IMR-90 (cell line): ENCODE data around the gene MID1. TPM values are rescaled to one million over a fixed set of nuclear protein-coding genes. Genes with fewer than 3 reads are reported as not detected.
A peak's percentile ranks its signal among the peaks of the same experiment; 100 is the strongest.

Experiments used
- ATAC-seq: fragments of 200-7000 bp; cut with Tn5 transposase; 2 replicates; pipeline ENCODE4 v1.9.1; 2020; ENCODE audit warnings: low read depth, mild to moderate bottlenecking, moderate library complexity
- BruUV-seq: library from RNA; stranded (reverse); fragments of 400-500 nt; replicated peaks from 2 replicates; lab custom pipeline; 2021; lab: Mats Ljungman, UMichigan
- CTCF ChIA-PET: fragments of 300-600 bp; formaldehyde crosslinking; extraction: SDS; loops from one replicate; lab custom pipeline; 2021; ENCODE audit warnings: antibody characterized with exemption; lab: Yijun Ruan, JAX
- POLR2A ChIA-PET: fragments of 300-600 bp; sonication (Branson Sonifier 250); formaldehyde crosslinking; loops from one replicate; lab custom pipeline; 2022; ENCODE audit warnings: antibody characterized with exemption; ENCODE audit not compliant: unreplicated experiment; lab: Charles Lee
- DNase-seq: peaks from one replicate; pipeline ENCODE4 v3.0.0; 2013
- H2AFZ ChIP-seq: replicated peaks from 2 replicates; pipeline ENCODE3; 2013; ENCODE audit warnings: low read length, mild to moderate bottlenecking; ENCODE audit not compliant: poor library complexity
- H2AK5ac ChIP-seq: 2 replicates; pipeline ENCODE4 v1.6.1; 2013; ENCODE audit warnings: low read depth, low read length, inconsistent platforms
- H2AK9ac ChIP-seq: replicated peaks from 2 replicates; pipeline ENCODE3; 2013; ENCODE audit warnings: mild to moderate bottlenecking, low read depth, low read length, moderate library complexity; ENCODE audit not compliant: poor library complexity
- H2BK120ac ChIP-seq: 2 replicates; pipeline ENCODE4 v1.6.1; 2013; ENCODE audit warnings: low read depth, low read length, inconsistent platforms
- H2BK15ac ChIP-seq: 3 replicates; pipeline ENCODE4 v1.6.1; 2013; ENCODE audit warnings: low read depth, low read length, inconsistent platforms
- H2BK20ac ChIP-seq: 2 replicates; pipeline ENCODE4 v1.6.1; 2013; ENCODE audit warnings: low read depth, mild to moderate bottlenecking, inconsistent platforms, low read length, moderate library complexity
- H2BK5ac ChIP-seq: 2 replicates; pipeline ENCODE4 v1.6.1; 2013; ENCODE audit warnings: mild to moderate bottlenecking, low read depth, low read length, inconsistent platforms; ENCODE audit not compliant: poor library complexity, severe bottlenecking
- H3K14ac ChIP-seq: replicated peaks from 2 replicates; pipeline ENCODE4 v1.6.1; 2013; ENCODE audit warnings: low read depth, low read length, inconsistent platforms
- H3K18ac ChIP-seq: 2 replicates; pipeline ENCODE4 v1.6.1; 2013; ENCODE audit warnings: low read depth, low read length, control low read depth
- H3K23ac ChIP-seq: 2 replicates; pipeline ENCODE4 v1.6.1; 2013; ENCODE audit warnings: low read depth, low read length, inconsistent platforms
- H3K27ac ChIP-seq: 2 replicates; pipeline ENCODE4 v1.5.1; 2013; ENCODE audit warnings: mild to moderate bottlenecking, control low read depth, low read length; ENCODE audit not compliant: insufficient read depth
- H3K27me3 ChIP-seq: 2 replicates; pipeline ENCODE4 v1.6.1; 2013; ENCODE audit warnings: low read length; ENCODE audit not compliant: control insufficient read depth, insufficient read depth
- H3K36me3 ChIP-seq: 2 replicates; pipeline ENCODE4 v1.6.1; 2013; ENCODE audit warnings: low read length, mixed read lengths; ENCODE audit not compliant: control insufficient read depth, insufficient read depth
- H3K4ac ChIP-seq: 2 replicates; pipeline ENCODE4 v1.6.1; 2013; ENCODE audit warnings: low read depth, low read length, inconsistent platforms
- H3K4me1 ChIP-seq: 2 replicates; pipeline ENCODE4 v1.6.1; 2013; ENCODE audit warnings: low read length, mixed read lengths; ENCODE audit not compliant: control insufficient read depth, insufficient read depth
- H3K4me2 ChIP-seq: 2 replicates; pipeline ENCODE4 v1.6.1; 2013; ENCODE audit warnings: low read depth, mild to moderate bottlenecking, control low read depth, low read length, moderate library complexity
- H3K4me3 ChIP-seq: 2 replicates; pipeline ENCODE4 v1.5.1; 2013; ENCODE audit warnings: low read depth, mild to moderate bottlenecking, control low read depth, low read length, moderate library complexity; ENCODE audit not compliant: insufficient read depth
- H3K56ac ChIP-seq: 2 replicates; pipeline ENCODE4 v1.6.1; 2013; ENCODE audit warnings: low read length, inconsistent platforms; ENCODE audit not compliant: insufficient read depth; ENCODE audit errors: extremely low read depth
- H3K79me1 ChIP-seq, 2 experiments: 2 replicates each; pipeline ENCODE4 v1.6.1; 2013; ENCODE audit warnings: low read length in 2 of 2, inconsistent platforms in 1 of 2, low read depth in 1 of 2
- H3K9ac ChIP-seq: 2 replicates; pipeline ENCODE4 v1.6.1; 2013; ENCODE audit warnings: low read depth, low read length, control low read depth
- H3K9me1 ChIP-seq: 2 replicates; pipeline ENCODE4 v1.6.1; 2013; ENCODE audit warnings: low read length, inconsistent platforms; ENCODE audit not compliant: insufficient read depth
- H3K9me3 ChIP-seq: 2 replicates; pipeline ENCODE4 v1.6.1; 2013; ENCODE audit warnings: low read length; ENCODE audit not compliant: control insufficient read depth, insufficient read depth
- H4K20me1 ChIP-seq: 2 replicates; pipeline ENCODE4 v1.6.1; 2013; ENCODE audit warnings: low read length, inconsistent platforms; ENCODE audit not compliant: insufficient read depth
- H4K5ac ChIP-seq: 2 replicates; pipeline ENCODE4 v1.6.1; 2013; ENCODE audit warnings: mild to moderate bottlenecking, low read depth, low read length, control low read depth
- H4K8ac ChIP-seq, 2 experiments: 2 replicates each; pipeline ENCODE4 v1.6.1; 2013; ENCODE audit warnings: low read depth in 2 of 2, low read length in 2 of 2, control low read depth in 1 of 2, inconsistent platforms in 1 of 2
- H4K91ac ChIP-seq: 2 replicates; pipeline ENCODE4 v1.6.1; 2013; ENCODE audit warnings: low read depth, low read length, inconsistent platforms; ENCODE audit not compliant: insufficient read depth
- BHLHE40 ChIP-seq: fragments of 150-350 bp; IDR thresholded peaks from 2 replicates; pipeline ENCODE4 v1.6.1; 2016; ENCODE audit warnings: mild to moderate bottlenecking, low read depth, low read length
- CEBPB ChIP-seq: IDR thresholded peaks from 2 replicates; pipeline ENCODE4 v1.6.1; 2012; ENCODE audit warnings: low read depth, low read length, improper control_type of control experiment
- CHD1 ChIP-seq: IDR thresholded peaks from 2 replicates; pipeline ENCODE4 v1.6.1; 2012; ENCODE audit warnings: low read depth, low read length, improper control_type of control experiment
- ELK1 ChIP-seq: fragments of 150-350 bp; IDR thresholded peaks from 2 replicates; pipeline ENCODE4 v1.6.1; 2016; ENCODE audit warnings: low read depth, mild to moderate bottlenecking, low read length, moderate library complexity, borderline replicate concordance
- MAFK ChIP-seq: IDR thresholded peaks from 2 replicates; pipeline ENCODE4 v1.6.1; 2012; ENCODE audit warnings: low read depth, low read length, improper control_type of control experiment
- MAZ ChIP-seq: IDR thresholded peaks from 2 replicates; pipeline ENCODE4 v1.6.1; 2012; ENCODE audit warnings: low read depth, mild to moderate bottlenecking, low read length, improper control_type of control experiment, moderate library complexity, borderline replicate concordance
- MXI1 ChIP-seq: IDR thresholded peaks from 2 replicates; pipeline ENCODE4 v1.6.1; 2012; ENCODE audit warnings: low read depth, mild to moderate bottlenecking, low read length, moderate library complexity, borderline replicate concordance
- RFX5 ChIP-seq: IDR thresholded peaks from 2 replicates; pipeline ENCODE4 v1.8.0; 2012; ENCODE audit warnings: low read depth, mild to moderate bottlenecking, low read length, moderate library complexity
- SMC3 ChIP-seq: fragments of 150-350 bp; IDR thresholded peaks from 2 replicates; pipeline ENCODE4 v1.6.1; 2016; ENCODE audit warnings: low read depth, mild to moderate bottlenecking, antibody characterized with exemption, low read length, moderate library complexity
- WGBS, 2 experiments: methylation state at CpG; one replicate each; pipeline versions ENCODE4 v1.1.5 to v1.1.7; 2013; ENCODE audit warnings: missing lambda C conversion rate in 2 of 2; ENCODE audit not compliant: insufficient read length in 1 of 2; ENCODE audit errors: extremely low coverage in 2 of 2; 5-methylcytosine and 5-hydroxymethylcytosine counted together
- dilution Hi-C: fragments of 300-500 bp; cut with HindIII; formaldehyde crosslinking; loops from one replicate; pipeline ENCODE4 v1.14.3; 2018; ENCODE audit warnings: low sequenced_read_pairs; ENCODE audit not compliant: unreplicated experiment
- in situ Hi-C: fragments of 300-500 bp; cut with MboI; formaldehyde crosslinking; loops from 3 replicates; pipeline ENCODE4 v1.14.3; 2019; ENCODE audit warnings: low sequenced_read_pairs, inconsistent platforms, mixed read lengths
- intact Hi-C: fragments of 100-400 bp; cut with micrococcal nuclease; formaldehyde crosslinking; loops from 2 replicates; pipeline ENCODE4 v1.10.0; 2022
- polyA plus RNA-seq, 3 experiments: library from polyadenylated mRNA; depleted of rRNA; stranded (reverse); fragments of >200 nt; gene quantifications; 2 replicates each; pipeline ENCODE4 v1.2.3, GENCODE V29; 2012; ENCODE audit warnings: low replicate concordance in 1 of 3
- total RNA-seq: library from RNA; depleted of rRNA; stranded (reverse); fragments of >200 nt; gene quantifications from 2 replicates; pipeline ENCODE4 v1.2.3, GENCODE V29; 2012
- TF ChIP-seq, protein P1 (sequence below): fragments of 150-350 bp; IDR thresholded peaks from 2 replicates; pipeline ENCODE4 v1.6.1; 2017; ENCODE audit warnings: mild to moderate bottlenecking, antibody characterized with exemption, low read length, low read depth
- TF ChIP-seq, protein P2 (sequence below): conservative IDR thresholded peaks from 2 replicates; pipeline ENCODE4 v1.5.1; 2012; ENCODE audit warnings: mild to moderate bottlenecking, low read depth, low read length, improper control_type of control experiment

Gene MID1
- total and polyA plus RNA-seq, 2 of the 4 experiments (the other 2 are of a cell fraction), result 37.2 to 106 TPM

DNA sequence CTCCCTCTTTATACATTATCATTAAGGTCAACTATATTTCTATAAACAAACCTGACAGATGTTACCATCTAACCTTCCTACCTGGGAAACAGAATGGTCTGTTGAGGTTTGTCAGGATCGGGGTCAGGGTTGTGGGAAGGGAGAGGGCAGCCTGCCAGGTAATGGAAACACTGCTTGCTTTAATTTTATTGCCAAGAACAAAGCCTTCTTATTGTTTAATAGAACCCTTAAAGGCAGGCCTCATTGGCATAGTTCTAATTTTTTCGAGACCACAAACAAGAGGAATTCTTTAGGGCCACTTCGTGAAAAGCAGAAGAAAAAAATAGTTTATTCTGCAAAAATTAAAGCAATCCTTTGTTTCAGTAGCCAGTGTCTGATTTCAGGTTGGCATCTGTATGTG is 113.2 kb downstream of the MID1 start:
- no peak overlapping the region for H3K14ac ChIP-seq
- no peak overlapping the region for H3K9ac ChIP-seq
- intact Hi-C loops (no loop called here), dilution Hi-C loops (no loop called here), in situ Hi-C loops (no loop called here)
- no peaks in the 10 kb centered on the region for H4K20me1 ChIP-seq
- H3K36me3 ChIP-seq, result no peaks in the 10 kb centered on the region
- no peak overlapping the region for H4K91ac ChIP-seq
- H2BK120ac ChIP-seq, result no peak overlapping the region
- no peak overlapping the region for H3K4me3 ChIP-seq
- no peak overlapping the region for H2AFZ ChIP-seq
- H3K56ac ChIP-seq, result no peak overlapping the region
- H2BK20ac ChIP-seq, result no peak overlapping the region
- ATAC-seq (no peak), DNase-seq (peak; percentile 16)
- no peak overlapping the region for H3K23ac ChIP-seq
- no peak overlapping the region for H4K8ac ChIP-seq
- no TSS peak for BruUV-seq
- no peak overlapping the region for H2BK5ac ChIP-seq
- no peak overlapping the region for H2AK5ac ChIP-seq
- no peak overlapping the region; the same call in 1 of the 2 replicates for H3K27ac ChIP-seq
- H2BK15ac ChIP-seq, result no peak overlapping the region
- ChIA-PET POLR2A (no interaction called here), CTCF (no interaction called here)
- peaks cover 1% of the 10 kb centered on the region; the same call in 1 of the 2 replicates for H3K4me1 ChIP-seq
- no peaks in the 10 kb centered on the region for H3K9me3 ChIP-seq
- TF ChIP-seq SMC3 (no peak), ELK1 (no peak), CEBPB (no peak), MXI1 (no peak), CHD1 (no peak), MAFK (no peak), BHLHE40 (no peak), MAZ (no peak), RFX5 (no peak)
- TF ChIP-seq, protein P1, sequence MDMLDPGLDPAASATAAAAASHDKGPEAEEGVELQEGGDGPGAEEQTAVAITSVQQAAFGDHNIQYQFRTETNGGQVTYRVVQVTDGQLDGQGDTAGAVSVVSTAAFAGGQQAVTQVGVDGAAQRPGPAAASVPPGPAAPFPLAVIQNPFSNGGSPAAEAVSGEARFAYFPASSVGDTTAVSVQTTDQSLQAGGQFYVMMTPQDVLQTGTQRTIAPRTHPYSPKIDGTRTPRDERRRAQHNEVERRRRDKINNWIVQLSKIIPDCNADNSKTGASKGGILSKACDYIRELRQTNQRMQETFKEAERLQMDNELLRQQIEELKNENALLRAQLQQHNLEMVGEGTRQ, result no peak
- TF ChIP-seq, protein P2, sequence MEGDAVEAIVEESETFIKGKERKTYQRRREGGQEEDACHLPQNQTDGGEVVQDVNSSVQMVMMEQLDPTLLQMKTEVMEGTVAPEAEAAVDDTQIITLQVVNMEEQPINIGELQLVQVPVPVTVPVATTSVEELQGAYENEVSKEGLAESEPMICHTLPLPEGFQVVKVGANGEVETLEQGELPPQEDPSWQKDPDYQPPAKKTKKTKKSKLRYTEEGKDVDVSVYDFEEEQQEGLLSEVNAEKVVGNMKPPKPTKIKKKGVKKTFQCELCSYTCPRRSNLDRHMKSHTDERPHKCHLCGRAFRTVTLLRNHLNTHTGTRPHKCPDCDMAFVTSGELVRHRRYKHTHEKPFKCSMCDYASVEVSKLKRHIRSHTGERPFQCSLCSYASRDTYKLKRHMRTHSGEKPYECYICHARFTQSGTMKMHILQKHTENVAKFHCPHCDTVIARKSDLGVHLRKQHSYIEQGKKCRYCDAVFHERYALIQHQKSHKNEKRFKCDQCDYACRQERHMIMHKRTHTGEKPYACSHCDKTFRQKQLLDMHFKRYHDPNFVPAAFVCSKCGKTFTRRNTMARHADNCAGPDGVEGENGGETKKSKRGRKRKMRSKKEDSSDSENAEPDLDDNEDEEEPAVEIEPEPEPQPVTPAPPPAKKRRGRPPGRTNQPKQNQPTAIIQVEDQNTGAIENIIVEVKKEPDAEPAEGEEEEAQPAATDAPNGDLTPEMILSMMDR, result no peak
- peaks cover 5 to 9% of the 10 kb centered on the region in 2 experiments; a peak in 3 of 4 replicates for H3K79me1 ChIP-seq
- no peak overlapping the region for H3K4ac ChIP-seq
- no peak overlapping the region for H4K5ac ChIP-seq
- no CpG with 5 or more reads among the region's 3 CpGs for WGBS, 2 experiments
- H3K18ac ChIP-seq, result no peak overlapping the region
- no peaks in the 10 kb centered on the region; the same call in 1 of the 2 replicates for H3K9me1 ChIP-seq
- H3K27me3 ChIP-seq, result no peaks in the 10 kb centered on the region
- no peak overlapping the region for H3K4me2 ChIP-seq
- H2AK9ac ChIP-seq, result no peak overlapping the region
